Activated CD4-positive, alpha-beta T cell treated with anti-CD3 and anti-CD28 coated beads for 48 hours (primary cell): Measurements from ENCODE around the gene PPP1R16B.

Experiments
- DNase-seq: peaks from one replicate; pipeline ENCODE4 v3.0.0-alpha.2; 2020

PPP1R16B gene

DNA sequence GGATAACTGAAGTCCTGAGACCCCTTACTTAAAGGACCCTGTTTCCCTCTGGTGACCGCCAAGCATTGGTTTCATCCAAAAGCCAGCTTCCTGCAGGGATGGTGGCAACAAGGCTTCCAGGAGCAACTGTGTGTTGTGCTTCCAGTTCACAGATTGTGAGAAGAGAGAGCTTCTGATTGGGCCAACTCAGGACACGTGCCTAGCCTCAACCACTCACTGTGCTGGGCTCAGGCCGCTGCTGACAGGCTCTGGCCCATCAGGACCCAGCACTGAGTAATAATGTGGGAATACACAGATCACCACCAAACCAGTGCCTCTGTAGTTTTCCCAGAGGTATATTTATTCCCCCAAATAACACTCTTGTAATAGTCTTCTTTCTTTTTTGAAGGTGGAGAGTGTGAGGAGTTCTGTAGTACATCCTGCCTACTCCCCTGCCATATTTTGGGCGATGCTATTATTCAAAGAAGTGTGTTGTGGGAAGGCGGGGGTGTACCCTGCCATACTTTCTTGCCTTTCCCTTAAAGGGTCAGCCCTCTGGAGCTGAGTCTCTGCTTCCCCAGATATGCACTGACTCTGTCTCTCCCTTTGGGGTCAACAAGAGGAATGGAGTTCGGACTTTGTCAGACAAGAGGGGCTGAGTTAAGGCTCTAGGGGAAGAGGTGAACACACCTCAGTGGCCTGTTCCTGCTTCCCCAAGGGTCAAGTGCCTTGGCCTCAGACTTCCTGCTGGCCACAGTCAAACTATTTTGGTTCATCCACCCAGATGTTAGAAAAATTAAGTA lies 23.2 kb downstream of the PPP1R16B start:
- DNase-seq: no peak

DNA sequence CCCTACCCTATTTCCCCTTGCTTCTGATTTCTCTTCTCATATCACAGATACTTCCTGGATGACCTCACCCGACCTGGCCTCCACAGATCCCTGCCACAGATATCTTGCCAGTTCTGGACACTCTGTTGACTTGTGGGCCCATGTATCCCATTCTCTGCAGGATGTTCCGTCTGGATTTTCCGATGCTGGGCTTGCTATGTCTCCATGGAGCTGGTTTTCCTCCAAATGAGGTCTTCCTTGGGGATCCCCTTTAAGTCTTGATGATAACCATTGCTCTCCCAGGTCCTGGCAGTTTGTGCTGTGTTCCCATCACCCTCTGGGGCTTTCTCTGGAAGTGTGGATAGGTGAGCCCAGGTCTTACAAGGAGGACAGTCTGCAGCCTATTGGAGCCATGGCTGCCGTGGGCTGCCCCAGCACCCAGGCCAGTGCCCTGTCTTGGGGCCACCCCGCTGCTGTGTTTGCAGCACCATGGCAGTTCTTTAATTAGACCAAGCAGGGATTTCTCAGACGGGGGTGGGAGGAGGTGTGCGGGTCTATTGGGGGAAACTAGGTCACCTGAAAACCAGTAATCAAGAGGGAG lies 23.9 kb downstream of the PPP1R16B start:
- DNase-seq: no peak

DNA sequence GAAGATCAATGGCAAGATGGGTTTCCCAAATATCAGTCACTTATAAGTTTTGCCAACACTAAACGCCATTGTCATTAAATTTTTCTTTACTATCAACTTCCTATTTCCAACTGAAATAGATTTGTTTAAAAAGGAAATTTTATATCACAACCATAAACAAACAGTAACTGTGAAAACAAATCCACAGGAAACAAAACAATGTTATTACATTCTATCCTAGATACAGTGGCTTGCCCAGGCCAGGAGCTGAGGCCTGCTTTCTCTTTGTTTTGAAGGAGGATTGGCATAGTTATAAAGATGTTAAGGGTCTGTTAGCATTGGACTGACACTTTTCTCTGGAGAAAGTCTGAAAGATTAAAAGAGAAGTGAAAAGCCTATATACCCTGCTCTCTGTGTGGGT lies 24.9 kb downstream of the PPP1R16B start:
- no peak for DNase-seq

DNA sequence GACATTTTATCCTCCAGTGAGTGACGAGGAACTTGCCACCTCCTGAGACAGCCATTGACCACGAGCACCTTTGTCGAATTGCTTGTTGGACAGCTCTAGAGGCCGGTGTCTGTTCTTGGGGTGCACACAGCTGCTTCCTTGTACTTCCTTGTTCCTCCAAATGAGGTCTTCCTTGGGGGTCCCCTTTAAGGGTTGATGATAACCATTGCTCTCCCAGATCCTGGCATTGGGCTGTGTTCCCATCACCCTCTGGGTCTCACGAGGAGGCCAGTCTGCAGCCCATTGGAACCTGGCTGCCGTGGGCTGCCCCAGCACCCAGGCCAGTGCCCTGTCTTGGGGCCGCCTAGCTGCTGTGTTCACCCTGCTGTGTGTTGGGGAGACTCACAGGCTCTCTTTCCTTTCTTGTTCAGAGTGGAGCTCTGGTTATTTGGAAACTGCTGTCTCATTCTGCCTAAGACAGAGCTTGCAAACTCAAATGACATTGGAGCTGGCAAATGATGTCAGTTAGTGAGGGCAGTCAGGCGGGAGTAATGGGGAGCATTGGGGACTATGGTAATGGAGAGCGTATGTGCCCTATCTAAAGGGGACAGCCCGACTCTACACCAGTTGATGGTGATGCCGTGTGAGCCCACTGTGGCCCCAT lies 25.7 kb downstream of the PPP1R16B start:
- no peak for DNase-seq

DNA sequence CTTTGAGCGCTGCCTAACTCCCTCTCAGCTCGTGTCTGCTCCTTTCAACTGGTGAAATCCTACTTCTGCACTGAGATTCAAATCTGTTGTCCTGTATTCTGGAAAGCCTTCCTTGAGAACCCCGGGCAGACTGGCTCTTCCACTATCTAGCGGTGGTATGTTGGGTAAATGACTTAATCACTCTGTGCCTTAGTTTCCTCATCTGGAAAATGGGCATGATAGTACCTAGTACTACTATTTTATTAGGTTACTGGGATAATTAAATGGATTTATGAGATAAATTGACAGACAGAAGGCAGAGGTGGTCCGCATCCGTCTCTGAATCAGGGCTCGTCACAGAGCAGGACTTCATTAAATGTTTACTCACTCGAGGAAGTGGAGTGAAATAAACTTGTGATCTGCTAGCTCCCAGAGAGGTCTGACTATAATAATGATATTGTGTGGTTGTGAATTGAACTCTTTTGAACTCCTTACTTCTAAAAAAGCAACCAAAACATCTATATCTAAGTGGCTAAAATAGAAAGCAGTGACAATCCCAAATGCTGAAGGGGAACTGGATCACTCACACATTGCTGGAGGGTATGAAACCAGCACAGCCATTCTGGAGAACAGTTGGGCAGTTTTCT lies 26.6 kb downstream of the PPP1R16B start:
- DNase-seq: no peak

DNA sequence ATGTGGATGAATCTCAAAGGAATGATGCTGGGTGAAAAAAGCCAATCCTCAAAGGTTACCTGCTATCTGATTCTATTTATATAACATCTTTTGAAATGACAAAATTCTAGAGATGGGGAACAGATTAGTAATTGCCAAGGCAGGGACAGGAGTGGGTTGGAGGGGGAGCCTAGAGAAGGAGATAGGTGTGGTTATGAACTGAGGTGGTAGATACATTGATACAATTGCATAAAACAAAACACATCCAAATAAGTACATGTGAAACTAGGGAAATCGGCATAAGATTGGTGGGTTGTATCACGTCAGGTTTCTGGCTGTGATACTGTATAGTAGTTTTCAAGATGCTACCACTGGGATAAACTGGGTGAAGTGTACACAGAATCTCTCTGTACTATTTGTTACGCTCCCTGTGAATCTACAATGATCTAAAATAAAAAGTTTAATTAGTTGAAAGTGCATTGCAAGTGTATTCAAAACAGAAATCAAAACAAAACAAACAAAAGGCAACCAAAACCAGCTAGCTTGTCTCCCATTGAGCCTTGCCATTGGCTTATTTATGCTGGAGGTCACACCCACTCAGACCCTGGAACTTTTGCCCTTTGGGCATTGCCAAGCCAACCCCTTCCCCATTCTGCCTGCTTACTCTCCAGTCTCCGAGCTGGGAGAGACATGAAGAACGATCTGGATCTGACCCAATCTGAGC lies 27.8 kb downstream of the PPP1R16B start:
- DNase-seq: peak; percentile 57

DNA sequence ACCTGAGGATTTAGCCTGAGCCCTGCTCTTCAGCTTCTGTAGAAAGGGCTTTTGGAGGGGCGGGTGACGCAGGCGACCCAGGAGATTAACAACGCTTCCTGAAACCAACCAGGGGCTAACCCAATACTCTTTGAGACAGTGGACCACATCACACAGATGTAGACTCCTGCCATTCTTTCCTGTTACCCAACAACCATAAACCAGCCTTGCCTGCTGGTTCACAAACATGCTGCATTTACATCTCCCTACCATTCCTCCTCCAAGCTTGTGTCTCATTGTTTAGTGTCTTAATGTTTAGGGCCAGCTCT lies 28.3 kb downstream of the PPP1R16B start:
- peak; percentile 51 for DNase-seq

DNA sequence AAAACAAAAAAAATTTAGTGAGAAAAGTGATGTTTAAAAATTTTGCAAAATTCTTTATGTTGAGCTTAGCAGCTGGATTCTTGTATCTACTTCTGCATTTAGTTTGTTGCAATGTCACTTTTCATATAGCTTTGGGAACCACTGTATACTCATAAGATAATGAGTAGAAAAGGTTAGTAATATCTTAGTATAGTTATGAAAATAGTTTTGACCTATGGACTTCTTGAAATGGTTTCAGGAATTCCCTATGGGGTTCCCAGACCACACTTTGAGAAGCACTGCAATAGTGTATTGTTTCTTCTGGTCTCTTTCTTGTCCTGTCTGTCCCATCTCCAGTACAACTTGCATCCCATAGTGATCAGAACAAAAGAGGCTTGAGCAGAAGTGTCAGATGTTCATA lies 29.4 kb downstream of the PPP1R16B start:
- DNase-seq: no peak

DNA sequence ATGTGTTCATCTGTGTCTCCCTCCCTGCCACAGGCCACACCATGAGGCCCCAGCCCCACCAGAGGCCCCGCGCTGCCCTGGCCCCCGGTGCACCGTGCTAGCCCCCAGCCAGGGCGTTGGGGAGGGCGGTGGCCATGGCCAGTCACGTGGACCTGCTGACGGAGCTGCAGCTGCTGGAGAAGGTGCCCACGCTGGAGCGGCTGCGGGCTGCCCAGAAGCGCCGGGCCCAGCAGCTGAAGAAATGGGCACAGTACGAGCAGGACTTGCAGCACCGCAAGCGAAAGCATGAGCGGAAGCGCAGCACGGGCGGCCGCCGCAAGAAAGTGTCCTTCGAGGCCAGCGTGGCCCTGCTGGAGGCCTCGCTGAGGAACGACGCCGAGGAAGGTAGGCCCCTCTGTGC lies 30.3 kb downstream of the PPP1R16B start:
- DNase-seq: no peak

DNA sequence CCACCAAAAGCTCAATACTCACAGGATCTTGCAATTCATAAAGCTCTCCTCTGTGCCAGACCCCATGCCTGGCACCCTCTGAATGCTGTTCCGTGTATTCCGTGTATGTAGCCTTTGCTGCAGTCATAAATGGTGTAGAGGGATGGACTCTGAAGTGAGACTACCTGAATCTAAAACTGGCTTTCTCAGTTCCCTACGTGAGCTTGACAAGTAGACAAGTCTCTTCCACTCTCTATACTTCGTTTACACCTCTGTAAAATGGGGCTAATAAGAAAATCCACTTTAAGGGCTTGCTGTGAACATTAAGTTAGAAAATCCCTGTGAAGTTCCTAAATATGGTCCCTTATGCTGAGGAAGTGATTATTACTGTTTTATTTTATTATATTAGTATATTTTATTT lies 31.5 kb downstream of the PPP1R16B start:
- DNase-seq: no peak

DNA sequence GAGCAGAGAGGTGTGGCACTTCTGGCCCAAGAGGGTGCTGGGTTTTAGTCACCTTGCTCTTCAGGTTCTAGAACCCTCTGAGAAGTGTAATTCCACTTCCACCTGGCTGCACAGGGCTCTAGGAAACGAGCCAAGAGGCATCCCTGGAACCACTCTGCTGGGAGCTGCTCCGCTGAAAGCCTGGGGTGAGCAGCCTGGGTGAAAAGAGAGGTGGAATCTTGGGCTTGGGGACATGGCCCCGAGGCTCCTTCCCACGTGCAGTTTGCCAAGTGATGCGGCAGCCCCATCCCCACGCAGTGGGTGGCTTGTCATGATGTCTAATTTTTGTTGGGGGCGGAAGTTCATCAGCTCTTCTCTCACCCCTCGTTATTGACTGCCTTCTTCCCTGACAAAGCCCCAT lies 32.8 kb downstream of the PPP1R16B start:
- DNase-seq: no peak

DNA sequence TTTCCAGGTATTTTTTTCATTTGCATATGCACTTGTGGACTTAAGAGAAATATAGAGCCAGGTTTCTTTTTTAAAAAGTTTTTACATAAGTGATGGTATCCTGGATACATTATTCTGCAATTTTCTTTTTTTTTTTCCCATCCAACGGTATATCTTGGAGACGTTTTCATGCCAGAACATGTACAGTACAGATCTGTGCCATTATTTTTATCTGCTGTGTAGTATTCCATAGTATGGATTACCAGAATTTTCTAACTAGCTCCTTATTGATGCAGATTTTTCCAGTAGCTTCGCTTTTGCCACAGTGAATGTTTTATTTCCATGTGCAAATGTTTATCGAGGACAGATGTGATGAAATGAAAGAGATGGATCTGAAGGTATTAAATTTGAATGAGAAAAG lies 34.1 kb downstream of the PPP1R16B start:
- DNase-seq: no peak

DNA sequence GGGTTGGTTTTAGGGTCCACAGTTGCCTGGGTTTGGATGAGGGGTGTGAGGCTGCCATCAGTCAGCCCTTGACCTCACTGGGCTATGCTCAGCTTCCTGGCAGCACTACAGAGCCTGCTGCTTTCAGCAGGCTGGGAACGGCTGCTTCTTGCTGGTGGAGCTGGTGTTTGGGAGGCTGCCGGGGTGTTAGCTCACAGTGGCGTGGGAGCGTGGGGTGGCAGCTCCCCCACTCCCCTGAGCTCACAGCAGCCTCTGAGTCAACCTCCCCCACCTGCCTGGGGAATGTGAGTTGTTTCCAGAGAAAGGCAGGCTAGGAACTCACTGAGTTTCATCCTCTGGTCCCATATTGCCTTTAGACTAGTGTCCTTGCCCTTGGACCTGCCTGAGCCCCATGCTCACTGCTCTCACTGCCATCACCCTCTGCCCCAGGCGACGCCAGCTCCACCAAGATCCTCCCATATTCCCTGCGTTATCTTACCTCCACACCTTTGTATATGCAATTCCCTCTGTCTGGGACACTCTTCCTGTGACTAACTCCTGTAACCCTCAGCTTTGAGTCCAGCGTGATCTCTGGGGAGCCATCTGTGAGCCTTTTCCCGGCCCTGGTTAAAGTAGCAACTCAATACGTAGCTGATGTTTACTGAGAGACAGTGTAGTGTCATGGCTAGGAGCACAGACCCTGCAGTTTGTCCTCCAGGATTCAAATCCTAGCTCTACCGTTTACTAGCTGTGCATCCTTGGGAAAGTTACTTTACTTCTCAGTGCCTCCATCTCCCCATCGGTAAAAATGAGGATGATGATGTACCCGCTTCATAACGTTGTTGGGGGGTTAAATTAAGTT lies 34.8 kb downstream of the PPP1R16B start:
- DNase-seq: peak; percentile 58

DNA sequence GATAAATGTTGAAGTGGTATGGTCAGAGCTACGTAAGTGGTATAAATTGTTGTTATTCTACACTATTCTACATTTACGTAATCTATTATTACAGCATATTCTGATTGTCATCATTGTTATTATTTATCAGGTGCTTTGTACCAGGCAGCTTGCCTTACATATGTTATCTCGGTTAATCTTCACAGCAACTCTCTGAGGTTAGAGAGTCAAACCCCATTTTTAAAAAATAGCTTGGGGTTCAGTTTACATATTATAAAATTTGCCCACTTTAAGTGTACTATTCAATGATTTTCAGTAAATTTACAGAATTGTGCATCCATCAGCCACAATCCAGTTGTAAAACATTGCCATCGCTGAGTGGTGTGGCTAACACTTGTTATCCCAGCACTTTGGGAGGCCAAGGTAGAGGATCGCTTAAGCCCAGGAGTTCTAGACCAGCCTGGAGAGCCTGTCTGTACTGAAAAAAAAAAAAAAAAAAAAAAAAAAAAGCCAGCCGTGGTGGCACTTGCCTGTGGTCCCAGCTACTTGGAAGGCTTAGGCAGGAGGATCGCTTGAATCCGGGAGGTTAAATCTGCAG lies 35.5 kb downstream of the PPP1R16B start:
- DNase-seq: no peak

DNA sequence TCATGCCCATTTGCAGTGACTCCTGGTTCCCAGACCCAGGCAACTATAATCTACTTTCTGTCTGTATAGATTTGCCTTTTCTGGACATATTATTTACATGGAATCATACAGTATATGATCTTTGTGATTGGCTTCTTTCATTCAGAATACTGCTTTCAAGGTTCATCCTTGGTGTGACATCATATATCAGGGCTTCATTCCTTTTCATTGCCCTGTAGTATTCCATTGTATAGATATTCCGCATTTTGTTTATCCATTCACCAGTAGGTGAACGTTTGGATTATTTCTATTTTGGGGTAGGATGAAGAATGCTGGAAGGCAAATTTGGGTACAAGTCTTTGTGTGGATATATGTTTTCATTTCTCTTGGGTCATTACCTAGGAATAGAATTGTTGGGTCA lies 36.1 kb downstream of the PPP1R16B start:
- no peak for DNase-seq

DNA sequence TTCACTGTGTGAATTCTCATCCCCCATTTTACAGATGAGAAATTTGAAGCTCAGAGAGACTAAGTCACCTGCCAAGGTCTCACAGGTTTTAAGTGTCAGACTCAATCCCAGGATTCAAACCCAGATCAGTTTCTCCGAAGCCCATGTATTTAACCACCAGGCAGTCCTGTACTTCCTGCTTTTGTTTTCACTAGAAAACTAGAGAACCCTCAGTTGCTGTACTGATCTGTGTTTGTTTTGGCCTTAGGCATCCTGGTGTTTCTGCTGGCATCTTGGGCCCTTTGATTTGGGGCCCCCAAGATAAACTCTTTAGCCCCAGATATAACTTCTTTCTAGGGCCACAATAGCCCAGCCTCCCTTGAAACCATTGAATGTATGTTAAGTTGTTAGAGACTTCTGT lies 36.5 kb downstream of the PPP1R16B start:
- no peak for DNase-seq

DNA sequence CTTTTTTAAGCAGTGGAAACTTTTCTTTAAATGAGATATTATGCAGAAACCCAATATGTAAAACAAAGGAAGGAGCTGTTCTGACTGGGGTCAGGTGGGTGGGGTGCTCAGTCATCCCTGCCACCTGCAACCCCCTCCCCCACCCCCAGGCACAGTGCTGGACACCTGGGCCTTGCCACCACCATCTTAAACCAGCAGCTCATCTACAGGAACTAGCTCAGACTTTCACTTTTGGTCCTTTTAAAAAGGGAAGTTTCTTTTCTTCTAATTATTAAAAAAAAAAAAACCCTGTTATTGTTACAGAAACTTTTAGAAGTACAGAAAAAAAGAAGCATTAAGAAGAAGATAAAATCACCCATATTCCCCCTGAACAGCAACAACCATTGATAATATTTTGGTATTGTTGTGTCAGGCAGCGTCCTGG lies 37.1 kb downstream of the PPP1R16B start:
- DNase-seq: peak; percentile 87

DNA sequence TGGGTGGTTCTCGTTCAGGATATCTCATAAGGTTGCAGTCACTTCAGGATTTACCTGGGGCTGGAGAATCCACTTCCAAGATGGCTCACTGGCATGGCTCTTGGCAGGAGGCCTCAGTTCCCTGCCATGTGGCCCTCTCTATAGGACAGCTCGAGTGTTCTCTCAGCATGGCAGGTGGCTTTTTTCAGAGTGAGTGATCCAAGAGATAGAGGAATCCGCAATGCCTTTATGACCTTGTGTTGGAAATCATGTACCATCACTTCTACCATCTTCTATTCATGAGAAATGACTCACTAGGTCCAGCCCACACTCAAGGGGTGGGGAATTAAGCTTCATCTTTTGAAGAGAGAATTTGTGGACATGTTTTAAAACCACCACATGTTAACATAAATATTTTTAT lies 37.8 kb downstream of the PPP1R16B start:
- peak; percentile 74 for DNase-seq

DNA sequence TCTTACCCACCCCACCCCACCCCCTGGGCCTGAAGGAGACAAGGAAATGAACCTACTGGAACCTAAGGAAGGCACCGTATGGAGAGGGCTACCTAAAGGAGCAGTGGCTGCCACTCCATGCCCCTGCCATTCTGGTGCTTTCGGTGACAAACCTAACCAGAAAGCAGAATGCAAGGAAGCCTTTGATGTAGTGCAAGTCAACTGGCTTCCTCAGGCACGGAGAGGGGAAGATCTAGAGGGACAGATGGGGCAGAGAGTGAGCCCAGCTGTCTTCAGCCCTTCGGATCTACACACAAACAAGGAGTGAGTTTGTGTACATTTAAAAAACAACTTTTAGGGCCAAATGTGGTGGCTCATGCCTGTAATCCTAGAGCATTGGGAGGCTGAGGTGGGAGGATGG lies 39.5 kb downstream of the PPP1R16B start:
- peak; percentile 46 for DNase-seq

DNA sequence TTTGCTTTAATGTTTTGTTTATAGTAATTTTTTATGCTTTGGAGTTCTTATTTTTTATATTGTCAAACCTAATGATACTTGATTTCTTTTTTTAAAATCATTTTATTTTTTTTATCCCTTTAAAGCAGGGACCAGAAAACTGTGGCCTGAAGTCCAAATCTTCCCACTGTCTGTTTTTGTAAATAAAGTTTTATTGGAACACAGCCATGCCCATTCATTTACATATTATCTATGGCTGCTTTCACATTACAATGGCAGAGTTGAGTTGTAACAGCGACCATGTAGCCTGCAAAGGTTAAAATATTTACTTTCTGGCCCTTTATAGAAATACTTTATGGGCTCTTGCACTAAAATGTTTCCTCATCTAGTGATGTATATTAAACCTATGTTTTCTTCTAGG lies 42.3 kb downstream of the PPP1R16B start:
- DNase-seq: no peak

DNA sequence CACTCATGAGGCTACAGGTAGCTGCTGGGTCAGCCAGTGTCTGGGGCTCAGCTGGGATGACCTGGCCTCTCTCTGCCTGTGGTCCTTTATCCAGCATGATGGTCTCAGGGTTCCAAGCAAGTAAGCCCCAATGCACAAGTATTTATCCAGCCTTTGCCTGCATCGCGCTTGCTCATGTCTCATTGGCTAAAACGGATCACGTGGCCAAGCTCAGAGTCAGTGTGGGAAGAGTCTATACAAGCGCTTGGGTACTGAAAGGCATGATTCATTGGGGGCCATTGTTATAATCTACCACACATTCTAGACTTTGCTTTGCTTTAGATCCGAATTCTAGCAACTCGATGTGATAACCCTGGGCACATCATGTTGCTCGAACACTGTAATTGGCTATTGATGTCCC lies 48.3 kb downstream of the PPP1R16B start:
- no peak for DNase-seq

DNA sequence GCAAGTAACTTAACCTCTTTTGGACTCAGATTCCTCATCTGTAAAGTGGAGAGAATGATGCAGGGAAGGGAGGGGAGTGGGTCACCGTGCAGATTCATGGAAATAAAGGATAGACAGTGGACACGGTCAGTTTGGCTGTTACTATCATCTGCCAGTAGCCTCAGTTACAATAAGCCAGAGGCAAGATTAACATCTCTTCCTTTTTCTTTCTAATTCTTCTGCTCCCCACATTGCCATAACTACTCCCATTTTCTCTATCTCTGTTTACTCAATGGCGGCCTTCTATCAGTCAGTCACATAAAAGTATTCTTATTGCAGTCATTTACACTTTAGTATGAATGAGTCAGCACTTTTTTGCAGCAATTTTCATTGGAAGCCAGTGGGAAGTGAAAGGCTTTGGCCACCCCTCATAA lies 49.2 kb downstream of the PPP1R16B start:
- DNase-seq: no peak
